ENCODE data around the gene DMAC2. TPM values are rescaled to one million over a fixed set of nuclear protein-coding genes. Genes with fewer than 3 reads are reported as not detected.

DMAC2 gene
- total and polyA plus RNA-seq, 8 donors, result 8.2 to 50.9 (median 41.7) TPM

DNA sequence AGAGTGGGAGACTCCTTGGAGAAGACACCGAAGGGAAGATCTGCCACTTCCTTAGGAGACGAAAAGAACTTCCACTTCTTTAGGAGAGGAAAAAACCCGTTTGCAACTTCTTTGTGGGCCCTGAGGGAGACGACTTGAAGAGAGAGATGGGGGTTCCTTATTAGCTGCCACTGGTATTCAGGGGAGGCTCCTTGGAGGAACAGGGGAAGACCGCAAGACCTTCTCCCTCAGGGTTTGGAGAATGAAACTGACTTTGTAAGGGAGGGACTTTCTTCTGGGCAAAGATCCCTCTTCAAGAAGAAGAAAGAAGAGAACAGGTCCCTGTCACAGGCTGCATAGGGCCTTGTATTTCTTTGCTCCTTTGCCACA, 41.7 kb downstream of the DMAC2 start:
- 0 to 3% (median 0%) methylated on average over 5 of the region's 5 CpGs for WGBS, 5 donors
- Histone ChIP-seq H3K4me1 (peaks cover 10 to 46% (median 38%) of the 10 kb centered on the region in 4 donors), H3K27me3 (no peaks in the 10 kb centered on the region), H3K4me3 (peak overlapping the region; percentile 68 to 92 (median 82)), H3K9me3 (no peaks in the 10 kb centered on the region), H3K27ac (peak overlapping the region; percentile 81 to 89 (median 88)), H3K36me3 (peaks cover 0 to 22% (median 12%) of the 10 kb centered on the region in 4 donors)
- TF ChIP-seq EP300 (IDR thresholded peaks at IDR 0.05), result no peak
- no peak for TF ChIP-seq POLR2AphosphoS5 (IDR thresholded peaks at IDR 0.05)
- TF ChIP-seq, protein P1, sequence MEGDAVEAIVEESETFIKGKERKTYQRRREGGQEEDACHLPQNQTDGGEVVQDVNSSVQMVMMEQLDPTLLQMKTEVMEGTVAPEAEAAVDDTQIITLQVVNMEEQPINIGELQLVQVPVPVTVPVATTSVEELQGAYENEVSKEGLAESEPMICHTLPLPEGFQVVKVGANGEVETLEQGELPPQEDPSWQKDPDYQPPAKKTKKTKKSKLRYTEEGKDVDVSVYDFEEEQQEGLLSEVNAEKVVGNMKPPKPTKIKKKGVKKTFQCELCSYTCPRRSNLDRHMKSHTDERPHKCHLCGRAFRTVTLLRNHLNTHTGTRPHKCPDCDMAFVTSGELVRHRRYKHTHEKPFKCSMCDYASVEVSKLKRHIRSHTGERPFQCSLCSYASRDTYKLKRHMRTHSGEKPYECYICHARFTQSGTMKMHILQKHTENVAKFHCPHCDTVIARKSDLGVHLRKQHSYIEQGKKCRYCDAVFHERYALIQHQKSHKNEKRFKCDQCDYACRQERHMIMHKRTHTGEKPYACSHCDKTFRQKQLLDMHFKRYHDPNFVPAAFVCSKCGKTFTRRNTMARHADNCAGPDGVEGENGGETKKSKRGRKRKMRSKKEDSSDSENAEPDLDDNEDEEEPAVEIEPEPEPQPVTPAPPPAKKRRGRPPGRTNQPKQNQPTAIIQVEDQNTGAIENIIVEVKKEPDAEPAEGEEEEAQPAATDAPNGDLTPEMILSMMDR (IDR thresholded peaks at IDR 0.05), result no peak
- TF ChIP-seq POLR2A (IDR thresholded peaks at IDR 0.05), result no peak
- intact Hi-C loops (cut with DNase I; ENCODE audit: low total_unique reads), result no loop called here
- no peak for DNase-seq

DNA sequence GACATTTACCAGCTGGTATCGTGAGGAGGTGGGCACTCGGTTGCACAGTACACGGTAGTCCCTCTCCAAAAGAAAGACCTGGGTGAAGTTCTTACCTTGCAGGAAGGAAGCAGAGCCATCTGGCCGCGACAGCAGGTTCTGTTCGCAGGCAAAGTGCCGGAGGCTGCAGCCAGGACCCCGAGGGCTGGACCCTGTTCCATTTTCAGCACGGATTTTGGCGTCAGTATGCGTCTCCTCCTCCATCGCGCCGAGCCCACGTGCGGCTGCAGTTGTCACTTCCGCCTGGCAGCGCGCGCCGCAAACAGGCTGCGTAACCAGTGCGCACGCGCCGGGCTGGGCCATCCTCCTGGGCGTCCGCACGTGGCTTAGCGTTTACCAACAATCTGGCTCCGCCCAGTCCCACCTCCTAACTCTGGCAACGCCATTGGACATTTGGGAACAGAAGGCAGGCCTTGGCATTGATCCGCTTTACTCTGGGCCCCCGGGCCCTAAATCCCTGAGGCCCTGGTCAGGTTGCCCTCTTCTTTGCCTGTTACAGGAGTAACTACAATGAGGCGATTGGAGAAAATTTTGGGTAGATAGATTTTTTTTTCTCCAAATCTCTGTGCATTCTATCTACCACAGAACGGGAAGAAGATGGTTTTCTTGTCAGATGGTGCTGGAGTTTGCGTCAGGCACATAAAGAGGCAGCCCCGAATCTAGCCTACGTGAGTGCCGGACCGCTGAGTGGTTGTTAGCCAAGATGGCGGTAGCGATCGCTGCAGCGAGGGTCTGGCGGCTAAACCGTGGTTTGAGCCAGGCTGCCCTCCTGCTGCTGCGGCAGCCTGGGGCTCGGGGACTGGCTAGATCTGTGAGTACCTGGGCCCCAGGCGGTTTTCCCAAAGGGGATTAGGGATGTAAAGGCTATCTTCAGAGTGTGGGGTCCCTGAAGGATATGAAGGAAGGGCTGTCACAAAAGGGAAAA, 42.3 kb downstream of the DMAC2 start, which contains the start of the genes BCKDHA and EXOSC5:
TSS of gene BCKDHA (plus strand) at position 733 of the 964 bp plus-strand sequence. CDS start at position 743, 10 bp downstream.
TSS of gene EXOSC5 (minus strand) at position 274 of the 964 bp plus-strand sequence. CDS start at position 243, 31 bp downstream.
- Histone ChIP-seq H3K27ac (peak within 1 kb of the TSS; percentile 81 to 89 (median 88)), H3K9me3 (no peaks in the 10 kb centered on the region), H3K4me3 (peak within 1 kb of the TSS; percentile 68 to 92 (median 82)), H3K36me3 (peaks cover 0 to 21% (median 11%) of the 10 kb centered on the region in 4 donors), H3K27me3 (no peaks in the 10 kb centered on the region), H3K4me1 (peaks cover 10 to 43% (median 35%) of the 10 kb centered on the region in 4 donors)
- 0 to 1% (median 0%) methylated on average over 45 to 50 of the region's 50 CpGs for WGBS, 5 donors
- TF ChIP-seq POLR2AphosphoS5 (IDR thresholded peaks at IDR 0.05) (peak; percentile 3 to 96 (median 91)), EP300 (IDR thresholded peaks at IDR 0.05) (no peak)
- TF ChIP-seq, protein P1 (IDR thresholded peaks at IDR 0.05), result peak in 1 of 7 experiments; percentile 26
- peak; percentile 100 for DNase-seq
- intact Hi-C loops (cut with DNase I; ENCODE audit: low total_unique reads), result no loop called here

DNA sequence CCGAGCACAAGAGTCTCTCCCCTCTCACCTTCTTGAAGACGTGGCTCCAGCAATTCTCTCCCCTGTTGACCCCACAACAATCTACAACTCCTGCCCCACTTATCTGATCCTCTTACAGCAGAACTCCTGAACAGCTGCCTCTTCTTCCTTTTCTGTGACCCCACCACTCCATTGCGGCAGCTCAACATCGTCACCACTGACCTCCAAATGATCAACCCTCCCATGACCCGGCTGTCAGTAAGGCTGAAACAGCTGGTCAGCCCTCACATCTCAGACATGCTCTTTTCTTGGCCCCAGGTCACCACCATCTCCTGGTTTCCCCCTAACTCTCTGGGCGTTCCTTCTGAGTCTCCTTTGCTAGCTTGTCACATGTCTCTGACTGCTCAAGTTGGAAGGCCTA, 44.4 kb downstream of the DMAC2 start:
- H3K36me3 ChIP-seq, result peaks cover 19 to 26% (median 25%) of the 10 kb centered on the region in 4 donors
- no peak overlapping the region for H3K4me3 ChIP-seq
- no peaks in the 10 kb centered on the region for H3K9me3 ChIP-seq
- 64 to 75% (median 67%) methylated on average over 5 to 6 of the region's 6 CpGs for WGBS, 5 donors
- peaks cover 10 to 43% (median 35%) of the 10 kb centered on the region in 4 donors for H3K4me1 ChIP-seq
- DNase-seq, result no peak
- H3K27me3 ChIP-seq, result no peaks in the 10 kb centered on the region
- TF ChIP-seq POLR2AphosphoS5 (IDR thresholded peaks at IDR 0.05), result no peak
- no peak for TF ChIP-seq POLR2A (IDR thresholded peaks at IDR 0.05)
- TF ChIP-seq EP300 (IDR thresholded peaks at IDR 0.05), result no peak
- TF ChIP-seq, protein P1 (IDR thresholded peaks at IDR 0.05), result no peak
- intact Hi-C loops (cut with DNase I; ENCODE audit: low total_unique reads), result no loop called here
- H3K27ac ChIP-seq, result no peak overlapping the region

GRCh38 chr19:41392775-41393174, 46.9 kb downstream of the DMAC2 start:
- DNase-seq, result no peak
- H3K4me1 ChIP-seq, result peaks cover 0 to 20% (median 19%) of the 10 kb centered on the region in 4 donors
- WGBS, 5 donors, result 84 to 90% (median 87%) methylated on average over 12 of the region's 12 CpGs
- intact Hi-C loops (cut with DNase I; ENCODE audit: low total_unique reads), result no loop called here
- no peak overlapping the region for H3K27ac ChIP-seq
- TF ChIP-seq POLR2AphosphoS5 (IDR thresholded peaks at IDR 0.05), result no peak
- no peak for TF ChIP-seq POLR2A (IDR thresholded peaks at IDR 0.05)
- TF ChIP-seq, protein P1 (IDR thresholded peaks at IDR 0.05), result no peak
- TF ChIP-seq EP300 (IDR thresholded peaks at IDR 0.05), result no peak
- no peaks in the 10 kb centered on the region for H3K27me3 ChIP-seq
- H3K4me3 ChIP-seq, result no peak overlapping the region
- H3K9me3 ChIP-seq, result no peaks in the 10 kb centered on the region
- peaks cover 21 to 52% (median 51%) of the 10 kb centered on the region in 4 donors for H3K36me3 ChIP-seq
